SK-N-SH (cell line): ENCODE data around the gene SH2D3C.

ENCODE experiments used
- CHD2 ChIP-seq: fragments of 150-350 bp; IDR thresholded peaks from 2 replicates; pipeline ENCODE4 v1.6.1; 2018; ENCODE audit warnings: low read length; ENCODE audit not compliant: partially characterized antibody
- CTCF ChIP-seq: fragments of 200-600 bp; sonication (generic); IDR thresholded peaks from 2 replicates; pipeline ENCODE4 v1.6.1; 2017; ENCODE audit warnings: antibody characterized with exemption, mild to moderate bottlenecking, moderate library complexity
- FOXM1 ChIP-seq: IDR thresholded peaks from 2 replicates; pipeline ENCODE4 v1.4.0; 2012; ENCODE audit warnings: low read depth, mild to moderate bottlenecking
- GABPA ChIP-seq: IDR thresholded peaks from 2 replicates; pipeline ENCODE4 v1.4.0; 2012; ENCODE audit warnings: low read depth, mild to moderate bottlenecking
- NFIC ChIP-seq: IDR thresholded peaks from 2 replicates; pipeline ENCODE4 v1.4.0; 2012; ENCODE audit warnings: borderline replicate concordance
- PBX3 ChIP-seq: IDR thresholded peaks from 2 replicates; pipeline ENCODE4; 2012
- POLR2AphosphoS5 ChIP-seq: IDR thresholded peaks from 2 replicates; pipeline ENCODE4 v1.6.1; 2012; ENCODE audit warnings: low read depth, low read length
- TEAD4 ChIP-seq: IDR thresholded peaks from 2 replicates; pipeline ENCODE4 v1.4.0; 2012; ENCODE audit warnings: mild to moderate bottlenecking, borderline replicate concordance; ENCODE audit not compliant: insufficient read depth
- ZBTB33 ChIP-seq: IDR thresholded peaks from 2 replicates; pipeline ENCODE4 v1.4.0; 2012; ENCODE audit warnings: low read depth, borderline replicate concordance
- TF ChIP-seq, protein P1 (sequence below): IDR thresholded peaks from 2 replicates; pipeline ENCODE4 v1.6.1; 2012; ENCODE audit warnings: mild to moderate bottlenecking, low read depth, low read length, moderate library complexity
- TF ChIP-seq, protein P2 (sequence below): fragments of 150-350 bp; IDR thresholded peaks from 2 replicates; pipeline ENCODE4 v1.6.1; 2016; ENCODE audit warnings: mild to moderate bottlenecking, low read depth, low read length
- TF ChIP-seq, protein P3 (sequence below): IDR thresholded peaks from 2 replicates; pipeline ENCODE4 v1.4.0; 2012; ENCODE audit warnings: low read depth, borderline replicate concordance

DNA sequence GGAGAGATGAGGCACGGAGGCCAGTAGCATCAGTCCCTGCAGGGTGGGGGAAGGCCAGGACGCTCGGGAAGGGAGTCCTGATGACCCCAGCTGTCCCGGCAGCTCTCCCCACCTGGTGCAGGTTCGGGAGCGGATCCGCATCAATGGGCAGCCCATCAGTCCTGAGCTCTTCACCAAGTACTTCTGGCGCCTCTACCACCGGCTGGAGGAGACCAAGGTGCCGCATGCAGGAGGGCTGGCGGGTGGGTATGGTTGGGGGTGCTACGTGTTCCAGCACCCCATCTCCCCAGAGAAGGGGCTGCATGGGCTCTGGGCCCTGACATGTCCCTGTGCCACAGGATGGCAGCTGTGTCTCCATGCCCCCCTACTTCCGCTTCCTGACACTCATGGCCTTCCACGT lies 28.4 kb upstream of the SH2D3C start:
- TF ChIP-seq PBX3 (no peak), FOXM1 (no peak), CTCF (no peak), CHD2 (no peak), NFIC (no peak), POLR2AphosphoS5 (no peak), TEAD4 (no peak), ZBTB33 (no peak), GABPA (no peak)
- TF ChIP-seq, protein P1, sequence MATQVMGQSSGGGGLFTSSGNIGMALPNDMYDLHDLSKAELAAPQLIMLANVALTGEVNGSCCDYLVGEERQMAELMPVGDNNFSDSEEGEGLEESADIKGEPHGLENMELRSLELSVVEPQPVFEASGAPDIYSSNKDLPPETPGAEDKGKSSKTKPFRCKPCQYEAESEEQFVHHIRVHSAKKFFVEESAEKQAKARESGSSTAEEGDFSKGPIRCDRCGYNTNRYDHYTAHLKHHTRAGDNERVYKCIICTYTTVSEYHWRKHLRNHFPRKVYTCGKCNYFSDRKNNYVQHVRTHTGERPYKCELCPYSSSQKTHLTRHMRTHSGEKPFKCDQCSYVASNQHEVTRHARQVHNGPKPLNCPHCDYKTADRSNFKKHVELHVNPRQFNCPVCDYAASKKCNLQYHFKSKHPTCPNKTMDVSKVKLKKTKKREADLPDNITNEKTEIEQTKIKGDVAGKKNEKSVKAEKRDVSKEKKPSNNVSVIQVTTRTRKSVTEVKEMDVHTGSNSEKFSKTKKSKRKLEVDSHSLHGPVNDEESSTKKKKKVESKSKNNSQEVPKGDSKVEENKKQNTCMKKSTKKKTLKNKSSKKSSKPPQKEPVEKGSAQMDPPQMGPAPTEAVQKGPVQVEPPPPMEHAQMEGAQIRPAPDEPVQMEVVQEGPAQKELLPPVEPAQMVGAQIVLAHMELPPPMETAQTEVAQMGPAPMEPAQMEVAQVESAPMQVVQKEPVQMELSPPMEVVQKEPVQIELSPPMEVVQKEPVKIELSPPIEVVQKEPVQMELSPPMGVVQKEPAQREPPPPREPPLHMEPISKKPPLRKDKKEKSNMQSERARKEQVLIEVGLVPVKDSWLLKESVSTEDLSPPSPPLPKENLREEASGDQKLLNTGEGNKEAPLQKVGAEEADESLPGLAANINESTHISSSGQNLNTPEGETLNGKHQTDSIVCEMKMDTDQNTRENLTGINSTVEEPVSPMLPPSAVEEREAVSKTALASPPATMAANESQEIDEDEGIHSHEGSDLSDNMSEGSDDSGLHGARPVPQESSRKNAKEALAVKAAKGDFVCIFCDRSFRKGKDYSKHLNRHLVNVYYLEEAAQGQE = no peak
- TF ChIP-seq, protein P2, sequence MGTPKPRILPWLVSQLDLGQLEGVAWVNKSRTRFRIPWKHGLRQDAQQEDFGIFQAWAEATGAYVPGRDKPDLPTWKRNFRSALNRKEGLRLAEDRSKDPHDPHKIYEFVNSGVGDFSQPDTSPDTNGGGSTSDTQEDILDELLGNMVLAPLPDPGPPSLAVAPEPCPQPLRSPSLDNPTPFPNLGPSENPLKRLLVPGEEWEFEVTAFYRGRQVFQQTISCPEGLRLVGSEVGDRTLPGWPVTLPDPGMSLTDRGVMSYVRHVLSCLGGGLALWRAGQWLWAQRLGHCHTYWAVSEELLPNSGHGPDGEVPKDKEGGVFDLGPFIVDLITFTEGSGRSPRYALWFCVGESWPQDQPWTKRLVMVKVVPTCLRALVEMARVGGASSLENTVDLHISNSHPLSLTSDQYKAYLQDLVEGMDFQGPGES = no peak
- TF ChIP-seq, protein P3, sequence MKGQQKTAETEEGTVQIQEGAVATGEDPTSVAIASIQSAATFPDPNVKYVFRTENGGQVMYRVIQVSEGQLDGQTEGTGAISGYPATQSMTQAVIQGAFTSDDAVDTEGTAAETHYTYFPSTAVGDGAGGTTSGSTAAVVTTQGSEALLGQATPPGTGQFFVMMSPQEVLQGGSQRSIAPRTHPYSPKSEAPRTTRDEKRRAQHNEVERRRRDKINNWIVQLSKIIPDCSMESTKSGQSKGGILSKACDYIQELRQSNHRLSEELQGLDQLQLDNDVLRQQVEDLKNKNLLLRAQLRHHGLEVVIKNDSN = no peak
